ENCODE measurements around the gene TMEM253.

GRCh38 chr14:21063479-21063878 is 37.4 kb upstream of the TMEM253 start:
- no peak for TF ChIP-seq POLR2AphosphoS5 (IDR thresholded peaks at IDR 0.05; ENCODE audit: low read depth, low read length)
- TF ChIP-seq POLR2A (IDR thresholded peaks at IDR 0.05; ENCODE audit: low read depth, low read length): no peak
- TF ChIP-seq SPI1 (IDR thresholded peaks at IDR 0.05; ENCODE audit: low read depth, low read length): no peak
- TF ChIP-seq TAF1 (IDR thresholded peaks at IDR 0.05; ENCODE audit: low read depth, low read length): no peak
- TF ChIP-seq POU2F2 (IDR thresholded peaks at IDR 0.05; ENCODE audit: low read depth, low read length): no peak
